GM12891 (cell line): ENCODE results near the gene EFCAB14.

Experiments used
- PAX5 ChIP-seq: IDR thresholded peaks from 2 replicates; pipeline ENCODE4 v1.6.1; 2011; ENCODE audit warnings: low read length, moderate library complexity, mild to moderate bottlenecking; ENCODE audit not compliant: insufficient read depth, severe bottlenecking
- POLR2A ChIP-seq: IDR thresholded peaks from 2 replicates; pipeline ENCODE4 v1.6.1; 2011; ENCODE audit warnings: low read depth, low read length, control low read depth
- POLR2AphosphoS5 ChIP-seq: IDR thresholded peaks from 2 replicates; pipeline ENCODE4 v1.6.1; 2011; ENCODE audit warnings: low read depth, low read length, control low read depth
- POU2F2 ChIP-seq: IDR thresholded peaks from 2 replicates; pipeline ENCODE4 v1.6.1; 2011; ENCODE audit warnings: low read depth, mild to moderate bottlenecking, control low read depth, low read length, moderate library complexity
- SPI1 ChIP-seq: IDR thresholded peaks from 2 replicates; pipeline ENCODE4 v1.6.1; 2011; ENCODE audit warnings: low read depth, low read length, control low read depth
- TAF1 ChIP-seq: IDR thresholded peaks from 2 replicates; pipeline ENCODE4 v1.6.1; 2011; ENCODE audit warnings: low read depth, low read length, control low read depth

- TF ChIP-seq POLR2AphosphoS5 (no peak), SPI1 (no peak), POLR2A (no peak), TAF1 (no peak), POU2F2 (no peak), PAX5 (no peak)
Observed at GRCh38 chr1:46646331-46646730, 72.6 kb downstream of the EFCAB14 start.
